Stimulated activated CD4-positive, alpha-beta T cell treated with anti-CD3 and anti-CD28 coated beads, Interleukin-1b, Interleukin-23, amount 100 ng/mL, for 48 hours (primary cell): ENCODE data around the gene PRSS53.
"Not testable (repeated sequence)": the region's sequence is repeated elsewhere in the genome, so short reads cannot be mapped to it uniquely, and the experiment has no call there.

Source experiments
- DNase-seq: peaks from one replicate; pipeline ENCODE4 v3.0.0-alpha.2; 2020

PRSS53 gene

DNA sequence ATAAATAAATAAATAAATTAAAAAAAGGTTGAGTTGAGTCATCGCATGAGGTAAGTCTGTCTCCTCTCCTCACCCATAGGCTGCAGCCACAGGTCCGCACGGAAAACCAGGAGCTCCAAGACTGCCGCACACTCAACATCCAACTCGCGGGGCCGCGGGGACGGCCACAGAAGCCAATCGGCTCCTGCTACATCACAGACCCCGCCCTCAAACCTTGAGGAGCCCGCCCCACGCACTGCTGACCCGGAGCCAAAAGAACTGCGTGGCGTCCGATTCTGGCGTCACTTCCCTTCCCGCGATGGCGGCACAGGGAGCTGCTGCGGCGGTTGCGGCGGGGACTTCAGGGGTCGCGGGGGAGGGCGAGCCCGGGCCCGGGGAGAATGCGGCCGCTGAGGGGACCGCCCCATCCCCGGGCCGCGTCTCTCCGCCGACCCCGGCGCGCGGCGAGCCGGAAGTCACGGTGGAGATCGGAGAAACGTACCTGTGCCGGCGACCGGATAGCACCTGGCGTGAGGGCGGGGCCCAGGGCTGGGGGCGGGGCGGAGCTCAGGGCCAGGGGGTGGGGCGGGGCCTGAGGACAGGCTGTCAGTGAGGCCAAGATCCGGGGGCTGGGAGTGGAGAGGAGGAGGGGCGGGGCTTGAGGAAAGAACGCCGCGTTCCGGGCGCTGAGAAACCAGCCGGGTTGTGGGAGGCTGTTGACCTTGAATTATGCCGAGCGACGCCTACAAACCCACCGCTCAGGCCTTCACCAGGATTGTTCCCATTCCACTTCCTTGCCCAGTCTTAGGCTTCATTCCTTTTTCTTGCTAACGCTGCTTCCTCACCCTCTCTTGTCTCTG is 28.9 kb upstream of the PRSS53 start, which contains the start of gene KAT8:
Gene KAT8 (plus strand): TSS at position 281 of the 839 bp plus-strand sequence. CDS start 18 bp downstream, at position 299.
- peak; percentile 98 for DNase-seq

DNA sequence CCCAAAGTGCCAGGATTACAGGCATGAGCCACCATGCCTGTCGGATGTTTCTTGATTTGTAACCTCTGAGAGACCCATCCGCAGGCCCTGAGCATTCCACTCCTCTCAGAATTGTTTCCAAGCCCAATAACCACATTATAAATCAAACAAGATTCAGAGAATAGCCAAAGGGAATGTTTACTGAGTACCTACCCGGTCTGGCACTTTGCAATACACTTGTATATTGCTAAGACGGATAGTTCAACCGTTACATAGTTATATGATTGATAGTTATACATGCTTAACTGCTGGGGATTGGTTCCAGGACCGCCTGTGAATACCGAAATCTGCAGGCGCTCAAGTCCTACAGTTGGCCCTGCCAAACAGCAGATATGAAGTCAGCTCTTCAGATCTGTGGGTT is 25.7 kb upstream of the PRSS53 start:
- DNase-seq = no peak

DNA sequence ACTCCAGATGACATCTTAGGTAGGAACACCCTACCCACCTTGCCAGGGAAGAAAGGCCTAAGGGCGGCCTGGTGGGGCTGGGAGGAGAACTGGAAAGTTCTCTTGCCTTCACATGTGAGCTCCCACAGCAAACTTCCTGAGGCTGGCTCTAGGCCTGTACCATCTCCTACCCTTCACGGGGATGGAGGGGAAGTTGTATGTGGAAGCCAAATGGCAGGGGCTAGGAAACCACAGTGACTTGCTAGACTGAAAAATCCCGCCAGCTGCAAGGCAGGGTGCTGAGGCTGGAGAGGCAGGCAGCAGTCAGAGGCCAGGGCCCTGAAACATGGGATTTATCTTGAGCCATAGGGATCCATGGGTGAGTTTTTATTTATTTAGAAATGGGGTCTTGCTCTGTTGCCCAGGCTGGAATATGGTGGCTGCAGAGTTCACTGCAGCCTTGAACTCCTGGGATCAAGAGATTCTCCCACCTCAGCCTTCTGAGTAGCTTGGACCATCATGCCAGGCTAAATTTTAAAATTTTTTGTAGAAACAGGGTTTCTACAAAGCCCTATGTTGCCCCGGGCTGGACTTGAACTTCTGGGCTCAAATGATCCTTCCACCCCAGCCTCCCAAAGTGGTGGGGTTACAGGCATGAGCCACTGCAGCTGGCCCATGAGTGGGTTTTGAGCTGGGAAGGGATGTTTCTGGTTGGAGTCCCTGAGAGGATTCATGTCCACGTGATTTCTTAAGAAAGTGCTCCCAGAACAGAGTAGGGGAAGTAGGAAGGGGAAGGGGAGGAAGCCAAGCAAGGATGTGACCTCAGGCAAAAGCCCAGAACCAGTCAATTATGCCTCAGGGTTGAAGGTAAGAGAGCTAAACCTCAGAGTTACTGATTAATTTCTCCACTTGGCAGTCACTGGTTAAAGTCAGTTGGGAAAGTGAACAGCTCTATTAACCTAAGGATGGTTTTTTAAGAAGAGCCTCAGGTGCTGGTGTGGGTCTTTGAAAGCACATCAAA is 24.7 kb upstream of the PRSS53 start:
- no peak for DNase-seq

DNA sequence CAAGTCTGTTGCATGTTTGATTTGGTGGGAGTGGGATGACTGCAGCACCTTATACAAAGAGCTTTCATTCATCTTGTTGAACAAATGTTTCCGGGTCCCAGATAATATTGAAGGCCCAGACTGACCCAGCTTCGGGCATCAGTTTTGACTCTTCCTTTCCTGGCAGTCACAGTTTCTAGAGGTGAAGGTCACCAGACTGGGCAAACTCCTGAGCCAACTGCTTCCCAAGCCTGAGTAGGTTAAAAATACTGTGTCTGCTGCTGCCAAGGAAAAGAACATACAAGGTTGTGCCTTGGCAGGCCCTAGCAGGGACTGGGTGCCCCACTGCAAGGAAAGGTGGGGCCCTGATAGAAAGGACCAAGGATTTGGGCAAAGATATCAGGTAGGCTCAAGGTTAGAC is 24.0 kb upstream of the PRSS53 start:
- no peak for DNase-seq

DNA sequence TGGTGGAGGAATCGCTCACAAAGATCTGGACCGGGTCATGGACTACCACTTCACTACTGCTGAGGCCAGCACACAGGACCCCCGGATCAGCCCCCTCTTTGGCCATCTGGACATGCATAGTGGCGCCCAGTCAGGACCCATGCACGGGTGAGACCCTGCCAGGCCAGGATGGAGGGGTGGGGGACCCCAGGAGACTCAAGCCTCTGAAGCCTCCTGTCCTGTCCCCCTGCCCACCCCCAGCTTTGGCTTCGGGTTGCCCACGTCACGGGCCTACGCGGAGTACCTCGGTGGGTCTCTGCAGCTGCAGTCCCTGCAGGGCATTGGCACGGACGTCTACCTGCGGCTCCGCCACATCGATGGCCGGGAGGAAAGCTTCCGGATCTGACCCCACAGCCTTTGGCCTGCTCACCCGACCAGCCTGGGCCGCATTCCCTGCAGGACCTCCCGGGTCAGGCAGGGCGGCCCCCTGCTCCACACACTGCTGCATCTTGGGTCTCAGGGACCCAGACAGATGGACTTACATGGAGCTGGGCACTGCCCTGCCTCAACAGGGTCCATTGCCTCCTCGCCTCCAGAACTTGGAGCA is 23.2 kb upstream of the PRSS53 start:
- no peak for DNase-seq

DNA sequence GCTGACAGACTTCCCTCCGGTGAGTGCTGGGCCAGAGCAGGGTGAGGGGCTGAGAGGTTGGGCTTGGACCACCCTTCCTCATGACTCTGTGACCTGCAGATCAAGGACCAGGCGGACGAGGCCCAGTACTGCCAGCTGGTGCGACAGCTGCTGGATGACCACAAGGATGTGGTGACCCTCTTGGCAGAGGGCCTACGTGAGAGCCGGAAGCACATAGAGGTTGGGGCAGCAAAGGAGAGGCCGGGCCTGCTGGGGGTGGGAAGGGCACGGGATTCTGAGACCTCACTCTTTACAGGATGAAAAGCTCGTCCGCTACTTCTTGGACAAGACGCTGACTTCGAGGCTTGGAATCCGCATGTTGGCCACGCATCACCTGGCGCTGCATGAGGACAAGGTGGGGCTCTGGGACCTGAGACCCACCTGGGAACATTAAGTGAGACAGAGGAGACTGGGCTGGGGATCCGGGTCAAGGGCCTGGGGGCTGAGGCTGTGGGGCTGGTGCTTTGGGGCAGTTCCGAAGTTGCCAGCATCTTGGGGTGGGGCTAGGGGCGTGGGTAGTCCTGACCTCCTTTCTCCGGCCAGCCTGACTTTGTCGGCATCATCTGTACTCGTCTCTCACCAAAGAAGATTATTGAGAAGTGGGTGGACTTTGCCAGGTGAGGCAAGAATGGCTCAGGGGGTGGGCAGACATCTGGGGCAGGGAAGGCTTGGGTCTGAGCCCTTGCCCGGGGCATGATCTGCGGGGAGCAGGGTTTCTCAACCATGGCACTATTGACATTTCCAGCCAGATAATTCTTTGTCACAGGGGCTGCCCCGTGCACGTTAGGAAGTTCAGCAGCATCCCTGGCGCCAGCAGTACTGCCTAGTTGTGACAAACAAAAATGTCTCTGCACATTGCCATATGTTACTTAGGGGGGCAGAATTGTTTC is 21.6 kb upstream of the PRSS53 start:
- no peak for DNase-seq

DNA sequence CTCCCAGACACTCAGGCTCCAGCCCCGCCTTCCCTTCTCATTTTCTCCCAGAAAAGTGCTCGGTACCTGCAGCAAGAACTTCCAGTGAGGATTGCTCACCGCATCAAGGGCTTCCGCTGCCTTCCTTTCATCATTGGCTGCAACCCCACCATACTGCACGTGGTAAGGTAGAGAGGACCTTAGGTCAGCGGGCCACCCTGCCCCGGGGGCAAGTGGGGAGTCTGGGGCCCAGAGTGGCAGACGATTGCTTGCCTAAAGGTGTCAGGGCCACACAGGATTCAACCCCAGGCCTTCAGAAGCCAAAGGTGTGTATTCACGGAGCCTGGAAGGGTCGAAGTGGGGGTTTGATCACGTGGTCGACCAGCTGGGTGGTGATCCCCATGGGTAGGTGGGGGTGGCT is 20.9 kb upstream of the PRSS53 start:
- no peak for DNase-seq

DNA sequence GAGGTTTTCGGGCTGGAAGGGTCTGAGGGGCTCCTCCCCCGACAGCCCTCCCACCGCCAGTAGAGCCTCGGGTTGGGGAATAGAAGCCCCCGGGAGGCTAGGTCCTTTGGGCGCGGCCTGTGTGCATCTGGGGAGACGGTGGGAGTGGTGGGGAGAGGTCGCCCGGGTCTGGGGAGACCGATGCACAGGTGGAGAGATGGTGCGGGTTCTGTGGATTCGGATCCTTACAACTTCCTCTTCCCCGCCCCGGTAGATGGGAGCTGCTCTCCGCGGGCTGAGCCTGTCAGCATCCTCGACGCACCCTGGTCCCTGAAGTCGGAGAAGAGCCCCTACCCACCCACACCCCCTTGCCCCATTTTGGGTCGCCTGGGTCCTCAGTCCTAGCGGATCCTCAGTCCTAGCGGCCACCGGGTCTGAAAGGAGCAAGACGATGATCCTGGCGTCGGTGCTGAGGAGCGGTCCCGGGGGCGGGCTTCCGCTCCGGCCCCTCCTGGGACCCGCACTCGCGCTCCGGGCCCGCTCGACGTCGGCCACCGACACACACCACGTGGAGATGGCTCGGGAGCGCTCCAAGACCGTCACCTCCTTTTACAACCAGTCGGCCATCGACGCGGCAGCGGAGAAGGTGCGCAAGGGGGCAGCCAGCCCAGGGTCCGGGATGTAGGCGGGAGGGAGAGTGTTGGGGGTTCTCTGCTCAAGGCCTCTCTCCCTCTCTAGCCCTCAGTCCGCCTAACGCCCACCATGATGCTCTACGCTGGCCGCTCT is 20.2 kb upstream of the PRSS53 start:
- no peak for DNase-seq

DNA sequence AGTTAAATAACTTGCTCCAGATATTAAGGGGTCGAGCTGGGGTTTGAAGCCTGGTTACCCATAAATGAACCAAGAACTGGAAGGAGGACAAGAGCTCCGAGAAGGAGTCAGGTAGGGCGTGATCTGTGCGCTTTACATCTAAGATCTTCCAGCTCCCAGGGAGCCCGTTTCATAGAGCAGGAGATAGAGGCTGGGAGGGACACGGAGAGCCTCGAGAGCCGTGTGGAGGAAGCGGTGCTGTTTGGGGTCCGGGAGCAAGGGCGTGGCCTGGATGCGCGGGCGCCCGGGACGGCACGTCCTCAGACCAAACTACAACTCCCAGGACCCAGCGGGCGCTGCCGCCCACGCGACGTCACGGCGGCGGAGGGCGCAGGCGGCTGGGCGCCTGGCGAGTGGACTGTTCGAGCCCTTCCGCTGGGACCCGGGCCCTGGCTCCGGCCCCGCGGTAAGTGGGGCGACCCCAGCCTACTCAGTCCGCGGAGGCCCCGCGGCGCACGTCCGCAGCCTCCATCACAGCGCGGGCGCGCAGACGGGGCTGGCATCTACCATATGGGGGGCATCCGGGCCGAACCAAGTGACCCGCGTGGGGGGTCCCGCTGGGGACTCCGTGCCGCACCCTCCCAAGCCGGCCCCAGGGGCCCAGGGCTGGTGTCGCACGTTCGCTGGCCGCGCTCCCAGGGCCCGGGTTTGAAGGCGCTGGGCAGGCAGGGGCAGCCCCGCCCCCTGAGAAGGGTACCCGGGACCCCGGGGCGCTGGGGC is 19.5 kb upstream of the PRSS53 start, which contains the start of gene BCKDK:
Gene BCKDK (plus strand): TSS at position 352 of the 759 bp plus-strand sequence. CDS start 838 bp downstream, outside the sequence.
- DNase-seq = peak; percentile 80

DNA sequence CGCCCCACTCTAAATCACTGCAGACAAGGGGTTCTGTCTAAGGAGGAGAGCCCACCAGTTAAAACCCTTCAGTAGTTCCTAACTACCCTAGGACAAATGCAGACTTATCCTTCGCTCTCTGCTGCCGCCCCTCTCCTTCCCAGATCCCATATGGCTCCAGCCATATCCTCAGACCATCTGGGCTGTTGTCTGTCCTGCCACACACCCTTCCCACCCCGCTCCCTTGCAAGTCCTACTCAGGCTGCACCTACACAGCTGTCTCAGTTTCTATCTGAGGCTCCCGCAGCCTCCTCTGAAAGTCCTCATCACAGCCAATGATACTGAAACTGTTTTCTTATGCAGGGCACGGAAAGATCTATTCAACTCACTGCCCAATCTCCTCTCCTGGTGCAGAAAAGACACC is 18.7 kb upstream of the PRSS53 start:
- peak; percentile 65 for DNase-seq

DNA sequence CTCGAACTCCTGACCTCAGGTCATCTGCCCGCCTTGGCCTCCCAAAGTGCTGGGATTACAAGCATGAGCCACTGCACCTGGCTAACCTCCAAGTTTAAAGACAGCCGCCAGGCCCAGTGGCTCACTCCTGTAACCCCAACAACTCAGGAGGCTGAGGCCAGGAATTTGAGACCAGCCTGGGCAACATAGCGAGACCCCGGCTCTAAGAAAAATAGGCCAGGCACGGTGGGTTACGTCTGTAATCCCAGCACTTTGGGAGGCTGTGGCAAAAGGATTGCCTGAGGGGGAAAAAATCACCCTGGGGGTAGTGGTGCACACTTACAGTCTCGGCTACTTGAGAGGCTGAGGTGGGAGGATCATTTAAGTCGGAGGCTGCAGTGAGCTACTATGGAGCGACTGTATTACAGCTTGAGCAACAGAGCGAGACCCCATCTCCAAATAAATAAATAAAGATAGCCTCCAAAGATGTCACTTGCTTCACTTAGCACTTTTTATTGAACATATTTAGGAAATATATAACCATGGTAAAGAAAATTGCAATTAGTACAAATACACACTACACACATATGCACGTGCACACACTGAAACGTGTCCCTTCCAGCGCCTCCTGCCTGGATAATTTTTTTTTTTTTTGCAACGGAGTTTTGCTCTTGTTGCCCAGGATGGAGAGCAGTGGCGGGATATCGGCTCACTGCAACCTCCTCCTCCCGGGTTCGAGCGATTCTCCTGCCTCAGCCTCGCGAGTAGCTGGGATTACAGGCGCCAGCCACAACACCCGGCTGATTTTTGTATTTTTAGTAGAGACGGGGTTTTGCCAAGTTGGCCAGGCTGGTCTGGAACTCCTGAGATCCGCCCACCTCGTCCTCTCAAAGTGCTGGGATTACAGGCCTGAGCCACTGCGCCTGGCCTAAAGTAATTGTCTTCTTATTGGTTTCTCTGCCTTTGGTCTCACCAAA is 18.0 kb upstream of the PRSS53 start:
- DNase-seq = no peak

DNA sequence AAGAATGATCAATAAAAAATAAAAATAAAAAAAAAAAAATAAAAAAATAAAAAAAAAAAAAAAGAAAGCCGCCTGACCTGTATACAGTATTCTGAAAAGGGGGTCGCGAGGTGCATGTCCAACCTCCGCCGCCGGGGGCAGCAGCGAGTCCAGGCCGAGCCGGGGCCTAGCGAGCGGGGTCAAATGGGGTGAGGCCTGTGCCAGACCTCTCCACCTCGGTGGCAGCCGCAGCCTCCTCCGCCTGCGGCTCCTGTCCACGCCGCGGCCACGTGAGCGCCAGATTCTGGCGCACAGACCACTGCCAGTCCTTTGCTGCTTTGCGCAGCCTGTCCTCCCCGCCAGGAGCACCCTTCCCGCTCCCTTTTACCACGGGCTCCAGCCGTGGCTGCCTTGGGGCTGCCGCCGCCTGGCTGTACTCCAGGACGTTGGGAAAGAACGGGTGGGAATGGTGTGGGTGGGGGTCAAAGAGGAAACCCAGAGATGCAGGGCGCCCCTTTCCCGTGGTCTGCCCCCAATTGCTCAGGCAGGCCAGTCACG is 17.0 kb upstream of the PRSS53 start:
- DNase-seq = peak; percentile 82

DNA sequence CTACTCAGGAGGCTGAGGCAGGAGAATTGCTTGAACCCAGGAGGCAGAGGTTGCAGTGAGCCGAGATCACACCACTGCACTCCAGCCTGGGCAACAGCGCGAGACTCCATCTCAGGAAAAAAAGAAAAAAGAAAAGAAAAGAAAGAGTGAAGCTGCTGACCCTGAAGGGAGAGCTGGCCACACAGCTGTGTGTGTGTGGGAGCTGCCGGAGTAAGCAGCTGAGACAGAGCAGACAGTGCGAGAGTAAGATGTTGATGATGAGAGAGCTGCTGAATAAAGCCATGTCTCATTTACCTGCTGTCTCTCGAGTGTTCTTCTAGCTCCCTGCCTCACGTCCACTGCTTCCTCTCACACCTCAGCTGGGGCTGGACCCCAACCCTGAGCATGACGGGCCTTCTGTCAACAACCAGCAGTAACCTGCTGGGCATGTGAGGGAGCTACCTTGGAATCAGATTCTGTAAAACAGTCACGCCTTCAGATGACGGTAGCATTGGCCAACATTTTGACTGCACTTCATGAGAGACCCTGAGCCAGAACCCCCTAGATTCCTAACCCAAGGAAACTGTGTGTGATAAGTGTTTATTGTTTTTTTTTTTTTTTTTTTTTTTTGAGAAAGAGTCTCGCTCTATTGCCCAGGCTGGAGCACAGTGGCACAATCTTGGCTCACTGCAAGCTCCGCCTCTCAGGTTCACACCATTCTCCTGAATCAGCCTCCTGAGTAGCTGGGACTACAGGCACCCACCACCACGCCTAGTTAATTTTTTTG is 12.3 kb upstream of the PRSS53 start:
- not testable (repeated sequence) for DNase-seq

DNA sequence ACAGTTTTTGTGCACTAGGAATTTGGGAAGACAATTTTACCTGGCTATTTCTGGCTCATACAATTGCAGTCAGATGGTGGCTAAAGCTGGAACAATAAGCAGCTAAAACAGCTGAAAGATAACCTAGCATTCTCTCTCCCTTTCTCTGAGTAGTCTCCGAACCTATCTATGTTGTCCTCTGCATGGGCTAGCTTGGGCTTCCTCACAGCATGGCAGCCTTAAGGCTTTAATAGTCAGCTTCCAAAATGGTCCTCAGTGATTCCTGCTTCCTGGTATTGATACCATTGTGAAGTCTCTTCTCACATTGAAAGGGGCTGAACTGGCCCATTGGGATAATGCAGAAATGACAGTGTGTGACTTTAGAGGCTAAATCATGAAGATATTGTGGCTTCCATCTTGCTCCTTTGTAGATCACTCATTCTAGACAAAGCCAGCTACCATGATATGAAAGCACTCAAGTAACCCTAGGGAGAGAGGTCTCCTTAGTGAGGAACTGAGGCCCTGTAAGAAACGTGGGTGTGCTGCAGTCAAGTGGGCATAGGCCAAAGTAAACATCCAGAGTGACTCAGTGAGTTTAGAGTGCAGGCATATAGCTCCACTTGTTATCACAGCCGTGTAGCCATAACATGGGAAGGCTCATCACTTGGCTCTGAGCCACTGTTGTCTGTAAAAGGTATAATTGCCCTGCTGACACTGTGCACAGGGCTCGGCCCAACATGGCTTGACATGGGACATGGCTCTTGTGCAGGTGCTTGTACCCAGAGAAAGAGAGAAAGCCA is 11.3 kb upstream of the PRSS53 start:
- no peak for DNase-seq

DNA sequence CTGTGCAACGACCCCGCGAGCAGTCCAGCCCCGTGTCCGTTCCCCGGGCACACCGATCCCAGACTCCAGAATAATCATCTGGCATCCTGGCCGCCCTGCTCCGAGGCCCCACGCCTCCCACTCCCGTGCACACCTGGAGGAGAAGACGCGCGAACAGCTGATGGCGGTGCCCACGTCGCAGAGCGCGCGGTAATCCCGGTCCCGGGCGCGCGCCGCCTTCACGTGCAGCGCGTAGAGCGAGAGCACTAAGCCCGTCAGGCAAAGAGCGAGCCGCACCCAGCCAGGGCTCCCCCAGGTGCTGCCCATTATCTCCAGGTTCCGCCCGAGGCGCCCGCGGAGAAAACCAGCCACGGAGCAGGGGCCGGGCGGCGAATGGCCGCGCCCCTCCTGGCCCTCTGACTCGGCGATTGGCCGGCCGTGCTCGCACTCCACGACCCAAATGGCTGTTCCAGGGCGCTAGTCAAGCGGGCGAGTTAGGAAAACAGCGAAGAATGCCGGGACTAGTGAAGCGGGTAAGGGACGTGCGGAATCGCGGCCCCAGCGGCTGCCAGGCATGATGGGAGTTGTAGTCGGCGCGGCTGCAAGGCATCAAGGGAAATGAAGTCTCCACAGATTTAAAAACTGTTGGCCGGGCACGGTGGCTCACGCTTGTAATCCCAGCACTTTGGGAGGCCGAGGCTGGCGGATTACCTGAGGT is 5.8 kb upstream of the PRSS53 start, which contains the start of gene VKORC1:
Gene VKORC1 (minus strand): TSS at position 374 of the 697 bp plus-strand sequence. CDS start 68 bp downstream, at position 306.
- peak; percentile 94 for DNase-seq

DNA sequence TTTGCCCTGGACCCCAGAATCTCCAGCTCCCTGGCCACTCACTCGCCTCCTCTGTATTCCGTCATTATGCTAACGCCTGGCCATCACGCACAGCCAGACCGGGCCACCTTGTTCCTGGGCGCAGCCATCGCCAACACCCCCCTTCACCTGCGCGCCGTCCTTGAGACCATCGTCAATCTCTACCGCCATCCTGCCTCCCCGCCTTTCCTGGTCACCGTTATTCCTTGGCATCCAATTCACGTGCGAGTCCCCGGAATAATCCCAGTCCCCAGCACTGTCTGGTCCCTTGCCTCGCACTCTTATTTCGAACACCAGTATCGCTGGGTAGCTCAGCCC is 5.3 kb upstream of the PRSS53 start:
- DNase-seq = no peak
